Measurements from ENCODE around the gene MEG3. TPM values are rescaled to one million over a fixed set of nuclear protein-coding genes. Genes with fewer than 3 reads are reported as not detected.

Gene MEG3
- total and polyA plus RNA-seq, 9 of the 15 experiments (the other 6 are each of a cell fraction or from before 2014, with no cell fraction given): 0.10 to 5.3 (median 1.0) TPM; not detected in 1

GRCh38 chr14:100807496-100807895 is 18.4 kb upstream of the MEG3 start (continued):
- TF ChIP-seq CREB3L1 (IDR thresholded peaks at IDR 0.05; ENCODE audit: borderline replicate concordance, low read depth): no peak
- TF ChIP-seq HMG20B (CRISPR knock-in tag; IDR thresholded peaks at IDR 0.05): no peak
- no peak for TF ChIP-seq KDM2B (CRISPR knock-in tag; IDR thresholded peaks at IDR 0.05)
- TF ChIP-seq HDAC3 (IDR thresholded peaks at IDR 0.05; ENCODE audit: borderline replicate concordance, partially characterized antibody): no peak
- no peak for TF ChIP-seq USF1 (CRISPR knock-in tag; IDR thresholded peaks at IDR 0.05)
- TF ChIP-seq E4F1 (CRISPR knock-in tag; IDR thresholded peaks at IDR 0.05; ENCODE audit: borderline replicate concordance): no peak
- no peak for TF ChIP-seq POLR2H (tag; IDR thresholded peaks at IDR 0.05; ENCODE audit: low read depth)
- TF ChIP-seq CGGBP1 (CRISPR knock-in tag; IDR thresholded peaks at IDR 0.05): no peak
- TF ChIP-seq ZNF583 (CRISPR knock-in tag; IDR thresholded peaks at IDR 0.05): no peak

All from K562 (cell line).